Astrocyte of the spinal cord (primary cell): ENCODE data around the gene C1RL.

Experiments used
- DNase-seq: peaks from one replicate; pipeline ENCODE4 v3.0.0; 2011; ENCODE audit warnings: low read depth, low spot score
- H3K4me3 ChIP-seq: 2 replicates; pipeline ENCODE4 v1.5.1; 2011; ENCODE audit warnings: low read depth, mild to moderate bottlenecking, low read length, moderate library complexity
- in situ Hi-C: cut with HindIII; loops from 2 replicates; pipeline ENCODE4 v1.10.0; 2017; ENCODE audit warnings: low sequenced_read_pairs
- TF ChIP-seq, protein P1 (sequence below): IDR thresholded peaks from 2 replicates; pipeline ENCODE4 v1.5.1; 2012; ENCODE audit warnings: low read depth, mild to moderate bottlenecking, low read length, inconsistent platforms

C1RL gene

GRCh38 chr12:7069386-7069785 is 39.6 kb downstream of the C1RL start:
- in situ Hi-C loops, result no loop called here
- no peak for DNase-seq
- TF ChIP-seq, protein P1, sequence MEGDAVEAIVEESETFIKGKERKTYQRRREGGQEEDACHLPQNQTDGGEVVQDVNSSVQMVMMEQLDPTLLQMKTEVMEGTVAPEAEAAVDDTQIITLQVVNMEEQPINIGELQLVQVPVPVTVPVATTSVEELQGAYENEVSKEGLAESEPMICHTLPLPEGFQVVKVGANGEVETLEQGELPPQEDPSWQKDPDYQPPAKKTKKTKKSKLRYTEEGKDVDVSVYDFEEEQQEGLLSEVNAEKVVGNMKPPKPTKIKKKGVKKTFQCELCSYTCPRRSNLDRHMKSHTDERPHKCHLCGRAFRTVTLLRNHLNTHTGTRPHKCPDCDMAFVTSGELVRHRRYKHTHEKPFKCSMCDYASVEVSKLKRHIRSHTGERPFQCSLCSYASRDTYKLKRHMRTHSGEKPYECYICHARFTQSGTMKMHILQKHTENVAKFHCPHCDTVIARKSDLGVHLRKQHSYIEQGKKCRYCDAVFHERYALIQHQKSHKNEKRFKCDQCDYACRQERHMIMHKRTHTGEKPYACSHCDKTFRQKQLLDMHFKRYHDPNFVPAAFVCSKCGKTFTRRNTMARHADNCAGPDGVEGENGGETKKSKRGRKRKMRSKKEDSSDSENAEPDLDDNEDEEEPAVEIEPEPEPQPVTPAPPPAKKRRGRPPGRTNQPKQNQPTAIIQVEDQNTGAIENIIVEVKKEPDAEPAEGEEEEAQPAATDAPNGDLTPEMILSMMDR, result no peak
- H3K4me3 ChIP-seq, result no peak overlapping the region

- TF ChIP-seq, protein P1, result no peak
- DNase-seq, result no peak
- in situ Hi-C loops, result no loop called here
- no peak overlapping the region for H3K4me3 ChIP-seq
Measured at GRCh38 chr12:7068994-7069346, 40.0 kb downstream of the C1RL start.

- DNase-seq, result no peak
- H3K4me3 ChIP-seq, result no peak overlapping the region
- TF ChIP-seq, protein P1, result no peak
- in situ Hi-C loops, result no loop called here
Measured at GRCh38 chr12:7068240-7068993, 40.6 kb downstream of the C1RL start.

- in situ Hi-C loops, result no loop called here
- H3K4me3 ChIP-seq, result no peak overlapping the region
- TF ChIP-seq, protein P1, result no peak
- no peak for DNase-seq
Measured at GRCh38 chr12:7067096-7067495, 41.9 kb downstream of the C1RL start.

- in situ Hi-C loops, result no loop called here
- TF ChIP-seq, protein P1, result no peak
- DNase-seq, result no peak
- H3K4me3 ChIP-seq, result no peak overlapping the region
Measured at GRCh38 chr12:7066596-7066995, 42.4 kb downstream of the C1RL start.

DNA sequence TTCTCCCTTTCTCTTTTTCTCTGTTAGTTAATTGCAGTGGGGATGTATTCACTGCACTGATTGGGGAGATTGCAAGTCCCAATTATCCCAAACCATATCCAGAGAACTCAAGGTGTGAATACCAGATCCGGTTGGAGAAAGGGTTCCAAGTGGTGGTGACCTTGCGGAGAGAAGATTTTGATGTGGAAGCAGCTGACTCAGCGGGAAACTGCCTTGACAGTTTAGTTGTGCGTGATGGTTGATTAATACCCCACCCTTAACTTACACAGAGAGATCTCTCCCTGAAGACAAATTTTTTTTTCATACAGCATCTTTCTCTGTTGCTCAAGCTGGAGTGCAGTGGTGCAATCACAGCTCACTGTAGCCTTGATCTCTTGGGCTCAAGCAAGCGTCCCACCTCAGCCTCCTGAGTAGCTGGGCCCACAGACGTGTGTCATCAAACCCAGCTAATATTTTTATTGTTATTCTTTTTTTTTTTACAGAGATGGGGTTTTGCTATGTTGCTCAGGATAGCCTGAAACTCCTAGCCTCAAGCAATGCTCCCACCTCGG is 43.9 kb downstream of the C1RL start:
- TF ChIP-seq, protein P1, result no peak
- DNase-seq, result no peak
- in situ Hi-C loops, result no loop called here
- no peak overlapping the region for H3K4me3 ChIP-seq
